ENCODE data around the gene OTX1.

GRCh38 chr2:63046961-63047320 lies 3.7 kb upstream of the OTX1 start:
- TF ChIP-seq EZH2 (IDR thresholded peaks at IDR 0.05; ENCODE audit: borderline replicate concordance, insufficient read depth, low read depth, low read length, poor library complexity, severe bottlenecking) (no peak), CTCF (IDR thresholded peaks at IDR 0.05) (no peak)

Data from B cell (primary cell).